AG09319 (cell line): ENCODE results near the gene PHACTR2.

ENCODE experiments used
- DNase-seq: peaks from one replicate; pipeline ENCODE4 v3.0.0-alpha.2; 2010; ENCODE audit warnings: low read depth; ENCODE audit errors: extremely low read depth
- TF ChIP-seq, protein P1 (sequence below): IDR thresholded peaks from 2 replicates; pipeline ENCODE4 v1.5.1; 2011; ENCODE audit warnings: low read depth, mild to moderate bottlenecking, inconsistent platforms, low read length, moderate library complexity

Gene PHACTR2

DNA sequence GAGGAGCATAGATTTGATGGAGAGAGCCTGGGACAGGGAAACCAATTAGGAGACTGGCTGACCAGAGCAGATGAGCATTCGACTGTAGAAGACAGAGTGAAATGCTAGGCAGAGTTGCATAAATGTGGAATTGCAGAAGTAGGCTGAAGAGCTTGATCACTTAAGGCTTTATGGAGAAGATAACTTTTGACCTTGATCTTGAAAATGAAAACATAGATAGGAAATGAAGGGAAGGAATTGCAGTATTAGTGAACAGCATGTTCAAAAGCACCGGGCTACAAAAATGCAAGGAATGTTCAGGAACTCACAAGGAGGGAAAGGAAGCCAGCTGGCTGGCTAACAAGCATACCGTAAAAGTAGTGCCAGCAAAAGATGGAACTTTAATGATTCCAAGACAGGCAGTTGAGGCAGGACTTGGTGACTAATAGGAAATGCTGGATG, 144.8 kb downstream of the PHACTR2 start:
- DNase-seq = no peak
- TF ChIP-seq, protein P1, sequence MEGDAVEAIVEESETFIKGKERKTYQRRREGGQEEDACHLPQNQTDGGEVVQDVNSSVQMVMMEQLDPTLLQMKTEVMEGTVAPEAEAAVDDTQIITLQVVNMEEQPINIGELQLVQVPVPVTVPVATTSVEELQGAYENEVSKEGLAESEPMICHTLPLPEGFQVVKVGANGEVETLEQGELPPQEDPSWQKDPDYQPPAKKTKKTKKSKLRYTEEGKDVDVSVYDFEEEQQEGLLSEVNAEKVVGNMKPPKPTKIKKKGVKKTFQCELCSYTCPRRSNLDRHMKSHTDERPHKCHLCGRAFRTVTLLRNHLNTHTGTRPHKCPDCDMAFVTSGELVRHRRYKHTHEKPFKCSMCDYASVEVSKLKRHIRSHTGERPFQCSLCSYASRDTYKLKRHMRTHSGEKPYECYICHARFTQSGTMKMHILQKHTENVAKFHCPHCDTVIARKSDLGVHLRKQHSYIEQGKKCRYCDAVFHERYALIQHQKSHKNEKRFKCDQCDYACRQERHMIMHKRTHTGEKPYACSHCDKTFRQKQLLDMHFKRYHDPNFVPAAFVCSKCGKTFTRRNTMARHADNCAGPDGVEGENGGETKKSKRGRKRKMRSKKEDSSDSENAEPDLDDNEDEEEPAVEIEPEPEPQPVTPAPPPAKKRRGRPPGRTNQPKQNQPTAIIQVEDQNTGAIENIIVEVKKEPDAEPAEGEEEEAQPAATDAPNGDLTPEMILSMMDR = no peak

DNA sequence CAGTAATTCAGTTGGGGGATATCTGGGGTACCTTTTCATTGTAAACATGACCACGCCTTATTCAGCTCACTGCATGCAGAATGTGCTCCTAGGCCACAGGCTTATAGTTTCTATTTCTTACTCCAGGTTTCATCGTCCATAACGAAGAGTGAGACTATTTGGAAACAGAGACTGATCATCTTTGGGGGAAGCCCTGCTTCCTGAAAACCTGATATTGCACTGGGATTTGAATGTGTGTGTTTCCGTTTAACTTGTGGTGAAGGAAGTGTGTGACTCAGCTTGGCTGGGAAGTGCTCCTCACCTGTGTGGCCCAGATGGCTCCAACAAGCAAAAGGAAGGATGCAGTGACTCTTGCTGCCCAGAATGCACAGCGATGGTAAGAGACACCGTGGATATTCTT, 145.8 kb downstream of the PHACTR2 start:
- TF ChIP-seq, protein P1 = no peak
- DNase-seq = no peak

DNA sequence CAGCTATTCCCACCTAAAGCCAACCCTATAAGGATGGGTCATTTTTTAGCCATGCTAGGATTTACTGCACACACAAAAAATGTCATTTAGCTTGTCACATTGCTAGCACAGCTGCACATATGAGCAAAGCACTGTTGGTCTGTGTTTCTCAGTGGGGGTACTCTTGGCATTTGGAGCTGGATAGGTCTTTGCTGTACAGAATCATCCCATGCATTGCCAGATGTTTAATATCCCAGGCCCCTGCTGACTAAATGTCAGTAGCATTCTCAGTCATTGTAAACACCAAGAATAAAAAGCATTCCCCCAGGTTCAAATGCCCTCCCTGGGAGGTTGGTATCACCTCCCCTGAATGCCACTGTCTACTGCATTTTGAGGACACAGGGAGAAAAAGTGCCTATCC, 150.8 kb downstream of the PHACTR2 start:
- TF ChIP-seq, protein P1 = no peak
- DNase-seq = no peak

DNA sequence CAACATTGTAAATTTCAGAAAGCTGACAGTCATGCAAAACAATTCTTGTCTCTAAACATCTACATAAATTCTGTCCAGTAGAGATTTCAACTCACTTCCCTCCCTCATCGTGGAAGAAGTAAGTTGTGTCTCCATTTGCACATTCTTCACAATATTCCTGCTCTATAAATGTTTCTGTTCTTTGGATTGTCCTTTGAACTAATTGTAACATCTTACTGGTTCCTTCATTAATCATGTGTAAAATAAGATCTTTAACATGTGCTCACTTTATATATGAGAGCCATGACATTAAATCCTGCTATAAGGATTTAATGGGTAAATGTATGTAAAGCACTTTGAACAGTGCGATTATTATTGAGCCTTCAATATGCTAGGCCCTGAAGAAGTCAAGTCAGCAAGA, 158.4 kb downstream of the PHACTR2 start:
- no peak for DNase-seq
- TF ChIP-seq, protein P1 = no peak

DNA sequence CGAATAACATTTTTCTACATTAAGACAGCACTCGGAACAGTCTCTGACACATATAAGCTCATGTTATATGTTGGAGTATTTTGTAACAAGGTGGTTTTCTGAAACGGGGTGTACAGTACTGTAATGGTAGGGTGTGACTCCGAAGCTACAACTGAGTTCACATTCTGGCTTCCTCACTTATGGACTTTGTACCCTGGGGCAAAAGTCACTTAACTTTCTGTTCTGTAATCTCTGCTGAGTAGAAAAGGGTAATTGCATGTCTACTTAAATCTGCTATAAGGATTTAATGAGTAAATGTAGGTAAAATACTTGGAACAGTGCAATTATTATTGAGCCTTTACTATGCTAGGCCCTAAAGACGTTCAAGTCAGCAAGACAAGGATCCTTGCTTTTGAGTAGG, 160.6 kb downstream of the PHACTR2 start:
- DNase-seq = no peak

DNA sequence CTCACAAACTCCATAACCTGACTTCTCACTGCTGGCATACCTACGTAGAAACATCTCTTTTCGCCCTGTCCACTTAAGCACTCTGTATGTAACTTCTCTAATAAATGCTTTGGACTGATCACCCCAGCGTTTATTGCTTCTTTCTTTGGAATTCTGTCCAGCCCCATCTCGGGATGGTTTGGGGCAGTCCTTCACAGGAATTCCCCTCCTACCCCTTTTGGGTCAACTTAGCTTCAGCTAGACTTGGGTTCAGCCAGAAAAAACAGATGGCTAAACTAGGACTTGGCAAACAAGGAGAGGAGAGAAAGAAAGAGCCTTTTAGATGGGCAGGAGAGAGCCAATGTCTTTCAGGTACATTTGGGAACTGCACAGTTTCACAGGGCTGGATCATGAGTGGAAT, 161.4 kb downstream of the PHACTR2 start:
- no peak for DNase-seq

More for the DNA sequence above, 160.6 kb downstream of the PHACTR2 start:
- TF ChIP-seq, protein P1 = no peak

DNA sequence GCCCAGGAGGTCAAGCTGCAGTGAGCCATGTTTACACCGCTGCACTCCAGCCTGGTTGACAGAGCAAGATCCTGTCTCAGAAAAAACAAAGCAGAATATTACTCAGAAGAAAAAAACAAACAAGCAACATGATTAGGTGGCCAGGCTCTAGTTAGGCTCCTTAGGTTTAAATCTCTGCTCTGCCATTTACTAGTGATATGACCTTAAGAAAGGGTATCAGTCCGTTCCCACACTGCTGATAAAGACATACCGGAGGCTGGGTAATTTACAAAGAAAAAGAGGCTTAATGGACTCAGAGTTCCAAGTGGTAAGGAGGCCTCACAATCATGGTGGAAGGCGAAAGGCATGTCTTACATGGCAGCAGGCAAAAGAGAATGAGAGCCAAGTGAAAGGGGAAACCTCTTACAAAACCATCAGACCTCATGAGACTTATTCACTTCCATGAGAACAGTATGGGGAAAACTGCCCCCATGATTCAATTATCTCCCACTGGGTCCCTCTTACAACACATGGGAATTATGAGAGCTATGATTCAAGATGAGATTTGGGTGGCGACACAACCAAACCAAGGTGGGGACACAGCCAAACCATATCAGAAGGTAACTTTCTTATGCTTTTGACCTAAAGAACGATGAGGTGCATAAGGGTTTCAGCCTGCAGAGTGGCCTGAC, 163.0 kb downstream of the PHACTR2 start:
- TF ChIP-seq, protein P1 = no peak
- no peak for DNase-seq

More for the DNA sequence above, 161.4 kb downstream of the PHACTR2 start:
- TF ChIP-seq, protein P1 = no peak
